GM23338 (cell line): ENCODE measurements around the gene AGAP1.

Source experiments
- CTCF ChIP-seq, 2 experiments: fragments of 200-600 bp in 1 of 2; sonication (generic) in 1 of 2; conservative IDR thresholded peaks; 2 replicates each; pipeline versions ENCODE4 v1.5.1 to v1.6.1; 2016 to 2017; ENCODE audit warnings: antibody characterized with exemption in 2 of 2, low read depth in 2 of 2, mild to moderate bottlenecking in 2 of 2, moderate library complexity in 1 of 2
- EZH2 ChIP-seq: fragments of 200-600 bp; sonication (generic); IDR thresholded peaks from one replicate; pipeline ENCODE4 v1.8.0; 2017; ENCODE audit warnings: antibody characterized with exemption, mild to moderate bottlenecking, low read depth; ENCODE audit not compliant: unreplicated experiment
- REST ChIP-seq: IDR thresholded peaks from one replicate; pipeline ENCODE4 v1.6.1; 2018; ENCODE audit warnings: antibody characterized with exemption; ENCODE audit not compliant: unreplicated experiment

DNA sequence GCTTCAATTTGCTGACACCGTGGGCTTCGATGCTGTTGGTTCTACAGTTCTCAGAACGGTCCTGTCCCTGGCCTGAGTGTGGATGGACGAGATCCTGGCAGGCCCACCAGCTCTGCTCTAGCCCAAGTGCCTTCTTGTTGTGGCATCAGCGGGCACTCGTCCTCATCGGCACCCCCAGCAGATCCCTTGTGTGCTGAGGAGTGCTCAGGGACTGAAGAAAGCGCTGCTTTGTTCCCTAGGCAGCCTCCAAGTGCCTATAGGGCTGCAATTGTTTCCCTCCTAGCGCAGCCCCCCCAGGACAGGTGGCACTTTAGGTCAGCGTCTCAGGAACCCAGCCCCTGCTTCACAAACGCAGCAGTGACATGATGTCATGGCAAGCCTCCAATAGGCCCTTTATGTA, 217.7 kb downstream of the AGAP1 start:
- no peak for TF ChIP-seq CTCF (conservative IDR thresholded peaks at IDR 0.05; ENCODE audit: low read depth in 2 of 2)
- TF ChIP-seq REST = no peak
- TF ChIP-seq EZH2 = no peak
